AG08395 (cell line): ENCODE measurements around the gene DPH2.
A peak's percentile ranks its signal among the peaks of the same experiment; 100 is the strongest.

Experiments
- DNase-seq: peaks from one replicate; pipeline ENCODE4 v3.0.0; 2012; ENCODE audit warnings: mixed read lengths, low spot score

Gene DPH2, protein sequence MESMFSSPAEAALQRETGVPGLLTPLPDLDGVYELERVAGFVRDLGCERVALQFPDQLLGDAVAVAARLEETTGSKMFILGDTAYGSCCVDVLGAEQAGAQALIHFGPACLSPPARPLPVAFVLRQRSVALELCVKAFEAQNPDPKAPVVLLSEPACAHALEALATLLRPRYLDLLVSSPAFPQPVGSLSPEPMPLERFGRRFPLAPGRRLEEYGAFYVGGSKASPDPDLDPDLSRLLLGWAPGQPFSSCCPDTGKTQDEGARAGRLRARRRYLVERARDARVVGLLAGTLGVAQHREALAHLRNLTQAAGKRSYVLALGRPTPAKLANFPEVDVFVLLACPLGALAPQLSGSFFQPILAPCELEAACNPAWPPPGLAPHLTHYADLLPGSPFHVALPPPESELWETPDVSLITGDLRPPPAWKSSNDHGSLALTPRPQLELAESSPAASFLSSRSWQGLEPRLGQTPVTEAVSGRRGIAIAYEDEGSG

GRCh38 chr1:43969746-43970466, at the start of gene DPH2:
Gene DPH2 (plus strand): TSS chr1:43970010. CDS start chr1:43970176, 166 bp downstream.
- DNase-seq: peak; percentile 99

DNA sequence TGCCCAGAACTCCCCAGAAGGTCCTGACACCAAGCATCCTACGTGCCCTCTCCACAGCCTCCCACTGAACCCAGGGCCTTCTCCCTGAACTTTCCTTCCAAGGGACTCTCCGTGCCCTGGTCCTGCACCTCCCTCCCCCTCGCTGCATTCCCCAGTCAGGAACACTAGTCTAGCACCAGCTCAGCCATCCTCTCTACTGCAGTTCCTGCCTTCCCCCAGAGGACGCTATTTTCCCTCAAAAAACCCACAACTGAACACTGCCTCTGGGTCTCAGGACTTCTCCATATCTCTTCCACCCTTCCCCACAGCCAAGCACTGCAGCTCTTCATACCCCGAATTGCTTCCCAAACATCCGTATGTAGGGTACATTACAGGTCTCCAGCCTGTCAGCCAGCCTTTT, 48.8 kb upstream of the DPH2 start:
- DNase-seq: no peak

DNA sequence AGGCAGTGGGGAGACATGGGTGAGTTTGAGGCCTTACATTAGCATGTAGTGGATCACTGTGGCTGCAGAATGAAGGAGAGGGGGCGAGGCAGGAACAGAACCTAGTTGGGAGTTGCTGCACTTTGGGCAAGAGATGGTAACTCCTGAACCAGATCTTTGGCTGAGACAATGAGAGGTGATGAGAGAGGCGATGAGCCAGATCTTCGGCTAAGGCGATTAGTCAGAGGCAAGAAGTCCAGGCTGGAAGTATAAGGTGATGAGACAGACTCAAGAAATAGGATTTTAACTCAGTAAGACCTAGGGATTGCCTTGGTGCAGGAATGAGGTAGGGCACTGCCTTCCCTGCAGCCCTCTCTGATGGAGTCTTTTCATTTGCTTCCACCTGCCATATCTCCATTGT, 45.3 kb upstream of the DPH2 start:
- no peak for DNase-seq

- no peak for DNase-seq
Observed at GRCh38 chr1:43925846-43926245, 44.0 kb upstream of the DPH2 start.

DNA sequence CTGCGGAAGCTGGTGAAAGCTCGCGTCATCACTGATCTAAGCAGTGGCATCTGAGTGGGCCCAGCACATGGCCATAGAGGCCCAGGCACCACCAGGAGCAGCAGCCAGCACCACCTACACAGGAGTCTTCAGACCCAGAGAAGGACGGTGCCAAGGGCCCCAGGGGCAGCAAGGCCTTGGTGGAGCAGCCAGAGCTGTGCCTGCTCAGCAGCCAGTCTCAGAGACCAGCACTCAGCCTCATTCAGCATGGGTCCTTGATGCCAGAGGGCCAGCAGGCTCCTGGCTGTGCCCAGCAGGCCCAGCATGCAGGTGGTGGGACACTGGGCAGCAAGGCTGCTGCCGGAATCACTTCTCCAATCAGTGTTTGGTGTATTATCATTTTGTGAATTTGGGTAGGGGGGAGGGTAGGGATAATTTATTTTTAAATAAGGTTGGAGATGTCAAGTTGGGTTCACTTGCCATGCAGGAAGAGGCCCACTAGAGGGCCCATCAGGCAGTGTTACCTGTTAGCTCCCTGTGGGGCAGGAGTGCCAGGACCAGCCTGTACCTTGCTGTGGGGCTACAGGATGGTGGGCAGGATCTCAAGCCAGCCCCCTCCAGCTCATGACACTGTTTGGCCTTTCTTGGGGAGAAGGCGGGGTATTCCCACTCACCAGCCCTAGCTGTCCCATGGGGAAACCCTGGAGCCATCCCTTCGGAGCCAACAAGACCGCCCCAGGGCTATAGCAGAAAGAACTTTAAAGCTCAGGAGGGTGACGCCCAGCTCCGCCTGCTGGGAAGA, 39.5 kb upstream of the DPH2 start:
- DNase-seq: no peak

- DNase-seq: no peak
Observed at GRCh38 chr1:43930949-43931275, 38.9 kb upstream of the DPH2 start.

GRCh38 chr1:43931711-43932660, 37.8 kb upstream of the DPH2 start:
- DNase-seq: no peak

DNA sequence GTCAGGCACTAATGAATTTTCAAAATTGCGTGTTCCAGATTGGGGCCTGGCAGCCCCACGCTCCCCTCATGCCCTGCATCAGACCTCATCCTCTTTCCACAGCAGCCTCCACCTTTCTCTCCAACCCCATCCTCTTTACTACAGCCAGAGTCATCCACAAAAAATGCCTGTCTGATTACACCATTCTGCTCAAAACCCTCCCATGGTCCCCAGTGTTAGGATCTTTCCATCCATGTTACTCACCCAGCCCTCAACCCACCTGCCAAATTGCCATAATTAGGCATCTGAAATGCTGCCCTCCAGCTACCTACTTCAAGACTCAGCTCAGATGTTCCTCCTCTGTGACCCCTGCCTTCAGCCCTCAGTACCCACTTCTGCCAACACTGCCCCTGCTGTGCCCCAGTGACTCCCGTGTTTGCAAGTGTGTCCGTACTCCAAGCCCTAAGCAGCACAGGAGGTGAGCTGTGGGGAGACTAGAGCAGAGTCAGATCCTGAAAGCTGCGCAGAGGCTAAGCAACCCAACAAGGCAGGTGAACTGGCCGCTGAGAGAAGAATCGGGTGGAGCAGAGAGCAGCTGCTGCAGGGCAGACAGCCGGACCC, 36.9 kb upstream of the DPH2 start:
- DNase-seq: peak; percentile 83

GRCh38 chr1:43933386-43934100, 36.3 kb upstream of the DPH2 start, which contains the start of gene ARTN:
Gene ARTN (plus strand): TSS chr1:43933801. CDS start chr1:43935657, 1,856 bp downstream.
- DNase-seq: no peak

GRCh38 chr1:43934101-43934985, 35.5 kb upstream of the DPH2 start:
- peak; percentile 82 for DNase-seq

DNA sequence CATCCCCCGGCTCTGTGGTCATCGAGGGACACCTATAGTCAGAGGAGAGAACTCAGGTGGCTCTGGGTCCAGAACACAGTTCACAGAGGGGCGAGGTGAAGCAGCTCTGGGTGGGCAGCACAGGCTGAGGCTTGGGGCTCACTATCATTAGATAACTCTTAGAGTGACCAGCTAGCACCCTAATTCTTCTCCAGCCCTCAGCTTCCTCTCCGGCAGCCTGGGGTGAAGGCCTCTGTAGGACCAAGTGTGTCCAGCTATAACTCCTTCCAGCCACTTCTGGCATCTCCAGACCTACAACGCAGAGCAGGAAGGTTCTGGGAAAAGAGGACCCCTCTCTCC, 34.9 kb upstream of the DPH2 start:
- no peak for DNase-seq

DNA sequence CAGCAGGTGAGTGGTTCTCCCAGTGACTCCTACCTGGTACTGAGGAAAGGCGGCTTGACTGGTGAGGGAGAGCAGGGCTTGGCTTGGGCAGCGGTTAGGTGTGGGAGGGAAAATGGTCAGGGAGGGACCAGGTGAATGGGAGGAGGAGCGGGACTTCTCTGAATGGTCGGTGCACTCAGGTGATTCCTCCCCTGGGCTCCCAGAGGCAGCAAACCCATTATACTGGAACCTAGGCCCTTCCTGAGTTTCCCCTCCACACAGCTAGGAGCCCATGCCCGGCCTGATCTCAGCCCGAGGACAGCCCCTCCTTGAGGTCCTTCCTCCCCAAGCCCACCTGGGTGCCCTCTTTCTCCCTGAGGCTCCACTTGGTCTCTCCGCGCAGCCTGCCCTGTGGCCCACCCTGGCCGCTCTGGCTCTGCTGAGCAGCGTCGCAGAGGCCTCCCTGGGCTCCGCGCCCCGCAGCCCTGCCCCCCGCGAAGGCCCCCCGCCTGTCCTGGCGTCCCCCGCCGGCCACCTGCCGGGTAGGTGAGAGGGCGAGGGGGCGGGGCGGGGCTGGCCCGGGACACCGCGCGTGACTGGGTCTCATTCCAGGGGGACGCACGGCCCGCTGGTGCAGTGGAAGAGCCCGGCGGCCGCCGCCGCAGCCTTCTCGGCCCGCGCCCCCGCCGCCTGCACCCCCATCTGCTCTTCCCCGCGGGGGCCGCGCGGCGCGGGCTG, 33.9 kb upstream of the DPH2 start:
- DNase-seq: no peak

GRCh38 chr1:43936431-43937151, 33.2 kb upstream of the DPH2 start:
- no peak for DNase-seq

- DNase-seq: no peak
Observed at GRCh38 chr1:43937179-43937865, 32.5 kb upstream of the DPH2 start.

- DNase-seq: no peak
Observed at GRCh38 chr1:43938383-43938782, 31.4 kb upstream of the DPH2 start.

DNA sequence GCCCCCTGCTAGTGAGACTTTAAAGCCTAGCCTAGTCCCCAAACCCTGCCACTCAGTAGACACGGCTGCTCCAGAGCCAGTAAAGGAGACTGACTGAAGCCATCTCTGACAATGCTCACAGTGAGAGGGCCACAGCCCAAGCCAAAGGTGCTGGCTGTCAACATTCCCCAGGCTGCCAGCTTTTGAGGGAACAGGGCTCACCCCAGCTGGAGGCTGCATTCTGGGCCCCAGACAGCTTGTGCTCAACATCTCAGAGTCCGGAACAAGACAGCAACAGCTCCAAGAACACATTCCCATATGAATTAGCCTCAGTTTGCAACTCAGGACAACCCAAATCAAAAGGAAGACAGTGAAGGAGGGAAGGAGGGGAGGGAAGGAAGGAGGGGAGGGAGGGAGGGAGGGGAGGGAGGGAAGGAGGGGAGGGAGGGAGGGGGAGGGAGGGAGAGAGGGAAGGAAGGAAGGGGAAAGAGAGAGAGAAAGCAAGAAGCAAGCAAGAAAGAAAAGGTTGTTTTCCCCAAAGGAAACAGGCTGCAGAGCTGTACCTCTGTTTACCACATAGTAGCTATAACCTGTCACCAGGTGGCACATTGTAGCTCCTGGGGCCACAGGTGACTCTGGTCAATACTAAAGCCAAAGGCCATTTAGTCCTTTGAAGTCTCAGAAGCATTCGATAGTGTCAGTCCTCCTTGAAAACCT, 30.8 kb upstream of the DPH2 start:
- no peak for DNase-seq

DNA sequence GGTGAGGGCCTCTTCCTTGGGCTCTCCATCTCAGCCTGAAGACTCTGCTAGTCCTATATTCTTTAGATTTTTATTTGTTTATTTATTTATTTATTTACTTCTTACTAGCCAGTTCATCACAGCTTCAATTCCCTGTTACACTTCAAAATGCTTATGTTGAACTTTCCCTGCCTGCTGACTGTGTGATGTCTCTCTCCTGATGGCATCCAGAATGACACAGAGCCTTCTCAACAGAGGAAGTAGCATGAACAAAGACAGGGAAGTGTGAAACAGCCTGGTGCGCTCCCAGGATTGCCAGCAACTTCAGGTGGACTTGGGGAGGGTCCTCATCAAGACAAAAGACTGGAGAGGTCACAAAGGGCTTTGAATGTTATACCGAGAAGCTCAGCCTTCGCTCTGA, 27.4 kb upstream of the DPH2 start:
- no peak for DNase-seq
